ENCODE results near the gene TLN1.

DNA sequence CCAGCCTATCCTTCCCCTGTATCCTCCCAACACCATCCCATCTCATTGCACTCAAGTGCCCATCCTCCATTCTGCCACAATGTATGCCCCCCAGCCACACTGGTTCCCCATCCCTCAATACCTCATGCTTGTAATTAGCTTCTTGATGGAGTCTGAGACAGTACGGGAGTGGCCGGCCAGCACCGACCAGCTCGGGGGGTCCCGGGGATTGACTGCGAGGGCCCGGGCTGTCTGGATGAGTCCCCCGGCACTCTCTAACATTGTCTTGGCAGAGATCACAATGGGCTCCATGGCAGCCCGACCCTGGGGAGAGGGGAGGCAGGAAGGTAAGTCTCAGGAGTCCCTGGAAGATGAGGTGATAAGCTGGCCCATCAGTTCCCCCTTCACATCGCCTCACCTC, 25.0 kb downstream of the TLN1 start:
- TF ChIP-seq EZH2phosphoT487 (IDR thresholded peaks at IDR 0.05; ENCODE audit: insufficient read depth, low read depth), result no peak
- no peak for TF ChIP-seq EZH2 (IDR thresholded peaks at IDR 0.05; ENCODE audit: insufficient read depth, poor library complexity, severe bottlenecking)
